GM23338 (cell line): ENCODE measurements around the gene KCNK4. TPM values are rescaled to one million over a fixed set of nuclear protein-coding genes. Genes with fewer than 3 reads are reported as not detected.
"Not testable (repeated sequence)": the region's sequence is repeated elsewhere in the genome, so short reads cannot be mapped to it uniquely, and the experiment has no call there.

Source experiments
- ATAC-seq: fragments of 200-7000 bp; cut with Tn5 transposase; 3 replicates; pipeline ENCODE4 v1.9.1; 2020
- DNase-seq: peaks from one replicate; pipeline ENCODE4 v3.0.0-alpha.2; 2015; ENCODE audit warnings: low spot score
- H2AFZ ChIP-seq: fragments of 200-600 bp; sonication (generic); 2 replicates; pipeline ENCODE4 v1.8.0; 2016; ENCODE audit warnings: antibody characterized with exemption, mild to moderate bottlenecking, moderate library complexity
- H3F3A ChIP-seq: fragments of 200-600 bp; sonication (generic); replicated peaks from 2 replicates; pipeline ENCODE4 v1.8.0; 2017; ENCODE audit warnings: antibody characterized with exemption, mixed run types, low read depth
- H3K27ac ChIP-seq: fragments of 200-600 bp; sonication (generic); 2 replicates; pipeline ENCODE4 v1.6.1; 2016; ENCODE audit warnings: low read depth
- H3K27me3 ChIP-seq: fragments of 200-600 bp; sonication (generic); 2 replicates; pipeline ENCODE4 v1.8.0; 2016; ENCODE audit warnings: mild to moderate bottlenecking, mixed run types, moderate library complexity; ENCODE audit not compliant: insufficient read depth
- H3K36me3 ChIP-seq: fragments of 200-600 bp; sonication (generic); 2 replicates; pipeline ENCODE4 v1.8.0; 2016; ENCODE audit warnings: mild to moderate bottlenecking; ENCODE audit not compliant: insufficient read depth
- H3K4me1 ChIP-seq: fragments of 200-600 bp; sonication (generic); 2 replicates; pipeline ENCODE4 v1.8.0; 2016; ENCODE audit warnings: mild to moderate bottlenecking, moderate library complexity; ENCODE audit not compliant: insufficient read depth
- H3K4me2 ChIP-seq: fragments of 200-600 bp; sonication (generic); 2 replicates; pipeline ENCODE4 v1.7.1; 2017; ENCODE audit warnings: mixed run types
- H3K4me3 ChIP-seq: fragments of 200-600 bp; sonication (generic); 2 replicates; pipeline ENCODE4 v1.6.1; 2016; ENCODE audit warnings: mixed run types
- H3K79me2 ChIP-seq: fragments of 200-600 bp; sonication (generic); replicated peaks from 2 replicates; pipeline ENCODE4 v1.8.0; 2017; ENCODE audit warnings: mild to moderate bottlenecking; ENCODE audit not compliant: insufficient read depth
- H3K9me2 ChIP-seq: fragments of 200-600 bp; sonication (generic); 2 replicates; pipeline ENCODE4 v1.8.0; 2017; ENCODE audit not compliant: insufficient read depth
- H4K20me1 ChIP-seq: fragments of 200-600 bp; sonication (generic); replicated peaks from 2 replicates; pipeline ENCODE4 v1.8.0; 2017; ENCODE audit warnings: mild to moderate bottlenecking; ENCODE audit not compliant: insufficient read depth
- H3K27ac Mint-ChIP-seq: 2 replicates; pipeline ENCODE4 v1.8.0; 2020; ENCODE audit warnings: inconsistent platforms, mild to moderate bottlenecking, moderate library complexity, mixed read lengths
- H3K27me3 Mint-ChIP-seq: 3 replicates; pipeline ENCODE4 v1.8.0; 2022; ENCODE audit warnings: low read depth, mild to moderate bottlenecking, moderate library complexity, mixed read lengths, inconsistent platforms; ENCODE audit not compliant: insufficient read depth, poor library complexity
- H3K36me3 Mint-ChIP-seq: 3 replicates; pipeline ENCODE4 v1.8.0; 2021; ENCODE audit warnings: low read depth, mild to moderate bottlenecking, inconsistent platforms, moderate library complexity, mixed read lengths
- H3K4me1 Mint-ChIP-seq: 3 replicates; pipeline ENCODE4 v1.8.0; 2020; ENCODE audit warnings: mild to moderate bottlenecking, inconsistent platforms, mixed read lengths
- H3K4me3 Mint-ChIP-seq: 3 replicates; pipeline ENCODE4 v1.8.0; 2021; ENCODE audit warnings: moderate library complexity, mild to moderate bottlenecking, inconsistent platforms, mixed read lengths
- H3K9me3 Mint-ChIP-seq: 3 replicates; pipeline ENCODE4 v1.8.0; 2020; ENCODE audit warnings: moderate library complexity, mild to moderate bottlenecking, inconsistent platforms, mixed read lengths
- CREB1 ChIP-seq: fragments of 250-450 bp; sonication (Bioruptor Pico); IDR thresholded peaks from 2 replicates; pipeline ENCODE4 v1.5.0; 2020; ENCODE audit warnings: low read depth, mild to moderate bottlenecking, moderate library complexity
- CTCF ChIP-seq, 2 experiments: fragments of 200-600 bp in 1 of 2; sonication (generic) in 1 of 2; conservative IDR thresholded peaks; 2 replicates each; pipeline versions ENCODE4 v1.5.1 to v1.6.1; 2016 to 2017; ENCODE audit warnings: antibody characterized with exemption in 2 of 2, low read depth in 2 of 2, mild to moderate bottlenecking in 2 of 2, moderate library complexity in 1 of 2
- ETS1 ChIP-seq: IDR thresholded peaks from 2 replicates; pipeline ENCODE4 v1.6.1; 2016; ENCODE audit warnings: antibody characterized with exemption
- EZH2 ChIP-seq: fragments of 200-600 bp; sonication (generic); IDR thresholded peaks from one replicate; pipeline ENCODE4 v1.8.0; 2017; ENCODE audit warnings: antibody characterized with exemption, mild to moderate bottlenecking, low read depth; ENCODE audit not compliant: unreplicated experiment
- EZH2phosphoT487 ChIP-seq: fragments of 200-600 bp; sonication (generic); IDR thresholded peaks from one replicate; pipeline ENCODE4 v1.8.1; 2018; ENCODE audit warnings: antibody characterized with exemption; ENCODE audit not compliant: unreplicated experiment
- NANOG ChIP-seq: IDR thresholded peaks from 2 replicates; pipeline ENCODE4 v1.6.1; 2016; ENCODE audit warnings: antibody characterized with exemption, borderline replicate concordance
- POLR2AphosphoS5 ChIP-seq: IDR thresholded peaks from 2 replicates; pipeline ENCODE4 v1.6.1; 2016; ENCODE audit warnings: antibody characterized with exemption, low read depth
- STAT1 ChIP-seq: IDR thresholded peaks from one replicate; pipeline ENCODE4 v1.6.1; 2016; ENCODE audit warnings: antibody characterized with exemption; ENCODE audit not compliant: unreplicated experiment
- ZNF114 ChIP-seq: fragments of 250-450 bp; sonication (Bioruptor Pico); IDR thresholded peaks from 2 replicates; pipeline ENCODE4 v1.5.0; 2020; ENCODE audit warnings: mild to moderate bottlenecking, moderate library complexity
- ZNF331 ChIP-seq: fragments of 250-450 bp; sonication (Bioruptor Pico); IDR thresholded peaks from 2 replicates; pipeline ENCODE4 v1.5.0; 2020; ENCODE audit warnings: low read depth, mild to moderate bottlenecking, moderate library complexity
- polyA plus RNA-seq: library from polyadenylated mRNA; unstranded; fragments of >200 nt; fragmentation: Nextera tagmentation; extraction: Ambion mirVana; gene quantifications from 2 replicates; pipeline ENCODE4 v1.2.1, GENCODE V29; 2016
- total RNA-seq: library from RNA; depleted of rRNA; stranded (reverse); fragments of >200 nt; shearing (Covaris generic); gene quantifications from 2 replicates; pipeline ENCODE4 v1.2.3, GENCODE V29; 2014

KCNK4 gene
- total and polyA plus RNA-seq, 2 experiments from 2014 or later = 1.0 TPM; not detected in 1

- H3K36me3 ChIP-seq, H3K4me1 ChIP-seq, ATAC-seq, H4K20me1 ChIP-seq, H3K4me2 ChIP-seq, H3K9me2 ChIP-seq, H3F3A ChIP-seq, H3K27me3 ChIP-seq, DNase-seq, H3K27ac ChIP-seq, H3K27ac Mint-ChIP-seq, H3K9me3 Mint-ChIP-seq, H3K4me3 ChIP-seq, H2AFZ ChIP-seq: not testable (repeated sequence)
- peak overlapping the region; percentile 29; the same call in 2 of the 3 replicates for H3K4me3 Mint-ChIP-seq
- H3K4me1 Mint-ChIP-seq = peaks cover 14% of the 10 kb centered on the region
- peaks cover 23% of the 10 kb centered on the region for H3K27me3 Mint-ChIP-seq
- peaks cover 39% of the 10 kb centered on the region for H3K79me2 ChIP-seq
- peaks cover 13% of the 10 kb centered on the region; the same call in 2 of the 3 replicates for H3K36me3 Mint-ChIP-seq
Measured at GRCh38 chr11:64307795-64308194, 16.7 kb downstream of the KCNK4 start.

GRCh38 chr11:64312947-64313346 lies 21.8 kb downstream of the KCNK4 start:
- Histone ChIP-seq H3K9me2 (no peaks in the 10 kb centered on the region), H3K79me2 (peaks cover 30% of the 10 kb centered on the region), H3K4me2 (no peak overlapping the region), H3K4me3 (no peak overlapping the region), H3K4me1 (peaks cover 5% of the 10 kb centered on the region), H4K20me1 (no peaks in the 10 kb centered on the region; the same call in none of the 2 replicates), H3F3A (peaks cover 19% of the 10 kb centered on the region; the same call in 1 of the 2 replicates), H2AFZ (no peak overlapping the region), H3K36me3 (no peaks in the 10 kb centered on the region; the same call in 1 of the 2 replicates), H3K27ac (no peak overlapping the region), H3K27me3 (no peaks in the 10 kb centered on the region)
- Mint-ChIP-seq H3K9me3 (no peaks in the 10 kb centered on the region; the same call in 1 of the 3 replicates), H3K4me1 (peaks cover 8% of the 10 kb centered on the region; the same call in 2 of the 3 replicates), H3K27ac (no peak overlapping the region; the same call in 1 of the 2 replicates), H3K36me3 (peaks cover 35% of the 10 kb centered on the region), H3K4me3 (no peak overlapping the region; the same call in 2 of the 3 replicates), H3K27me3 (peaks cover 25% of the 10 kb centered on the region)
- DNase-seq = no peak
- no peak for ATAC-seq
- no peak for TF ChIP-seq CTCF (conservative IDR thresholded peaks at IDR 0.05; ENCODE audit: low read depth in 2 of 2)
- no peak for TF ChIP-seq ZNF331 (CRISPR knock-in tag)
- no peak for TF ChIP-seq ZNF114 (CRISPR knock-in tag)
- TF ChIP-seq STAT1 = no peak
- no peak for TF ChIP-seq POLR2AphosphoS5

DNA sequence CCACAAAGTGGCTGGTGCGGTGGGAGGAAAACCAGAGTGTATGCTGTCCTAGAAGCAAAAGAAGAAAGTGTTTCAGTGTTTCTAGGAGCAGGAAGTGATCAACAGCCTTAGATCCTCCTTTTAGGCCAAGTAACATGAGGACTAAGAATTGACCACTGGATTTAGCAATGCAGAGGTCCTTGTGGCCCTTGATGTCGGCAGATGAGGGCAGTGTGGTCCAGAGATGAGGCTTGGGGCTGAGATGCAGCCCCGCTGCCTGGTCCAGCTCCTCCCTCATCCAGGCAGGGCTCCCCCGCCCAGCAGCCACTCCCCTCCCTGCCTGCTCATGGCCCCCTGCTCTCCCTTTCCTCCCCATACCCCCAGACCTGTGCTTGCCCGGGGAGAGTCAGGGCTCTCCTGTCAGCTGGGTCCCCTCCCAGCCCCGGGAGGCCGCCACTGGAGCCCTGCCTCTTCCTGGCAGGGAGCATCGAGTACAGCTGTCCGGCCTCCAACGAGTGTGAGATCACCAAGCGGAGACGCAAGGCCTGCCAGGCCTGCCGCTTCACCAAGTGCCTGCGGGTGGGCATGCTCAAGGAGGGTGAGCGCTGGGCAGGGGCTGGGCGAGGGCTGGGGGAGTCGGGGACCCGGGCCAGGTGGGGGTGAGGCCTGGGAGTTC lies 22.5 kb downstream of the KCNK4 start:
- Histone ChIP-seq H3K79me2 (peaks cover 32% of the 10 kb centered on the region), H3K36me3 (no peaks in the 10 kb centered on the region; the same call in 1 of the 2 replicates), H3K27ac (no peak overlapping the region), H4K20me1 (no peaks in the 10 kb centered on the region; the same call in 1 of the 2 replicates), H3K4me2 (no peak overlapping the region), H2AFZ (no peak overlapping the region), H3F3A (peaks cover 19% of the 10 kb centered on the region; the same call in 1 of the 2 replicates), H3K4me3 (no peak overlapping the region), H3K4me1 (peaks cover 5% of the 10 kb centered on the region), H3K27me3 (no peaks in the 10 kb centered on the region), H3K9me2 (no peaks in the 10 kb centered on the region)
- Mint-ChIP-seq H3K4me1 (peaks cover 8% of the 10 kb centered on the region; the same call in 2 of the 3 replicates), H3K36me3 (peaks cover 34% of the 10 kb centered on the region), H3K27me3 (peaks cover 27% of the 10 kb centered on the region), H3K9me3 (no peaks in the 10 kb centered on the region; the same call in 1 of the 3 replicates), H3K27ac (no peak overlapping the region), H3K4me3 (no peak overlapping the region; the same call in 2 of the 3 replicates)
- ATAC-seq (no peak), DNase-seq (no peak)
- no peak for TF ChIP-seq NANOG
- TF ChIP-seq CREB1 (CRISPR knock-in tag) = no peak
- TF ChIP-seq ETS1 = no peak
- TF ChIP-seq EZH2 = no peak
- no peak for TF ChIP-seq STAT1
- TF ChIP-seq EZH2phosphoT487 = no peak
